ENCODE results near the gene FOXP1.

Gene FOXP1

DNA sequence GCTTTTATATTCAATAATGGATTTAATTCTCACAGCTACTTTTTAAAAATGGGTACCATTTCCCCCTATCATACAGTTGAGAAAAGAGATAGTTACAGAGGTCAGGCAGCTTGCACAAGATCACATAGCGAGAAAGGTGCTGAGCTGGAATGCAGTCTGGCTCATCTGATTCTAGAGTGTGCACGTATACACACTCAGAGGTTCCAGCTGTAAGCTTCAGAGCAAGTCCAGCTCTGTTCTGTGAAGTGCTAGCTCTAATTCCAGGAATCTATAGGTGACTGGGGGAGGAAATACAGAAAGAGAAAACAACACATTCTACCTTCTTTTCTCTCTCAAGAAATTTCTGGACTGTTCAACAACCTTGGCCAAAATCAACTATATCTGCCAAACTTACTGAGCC, 318.7 kb downstream of the FOXP1 start:
- no peak for DNase-seq (ENCODE audit: low read depth)

DNA sequence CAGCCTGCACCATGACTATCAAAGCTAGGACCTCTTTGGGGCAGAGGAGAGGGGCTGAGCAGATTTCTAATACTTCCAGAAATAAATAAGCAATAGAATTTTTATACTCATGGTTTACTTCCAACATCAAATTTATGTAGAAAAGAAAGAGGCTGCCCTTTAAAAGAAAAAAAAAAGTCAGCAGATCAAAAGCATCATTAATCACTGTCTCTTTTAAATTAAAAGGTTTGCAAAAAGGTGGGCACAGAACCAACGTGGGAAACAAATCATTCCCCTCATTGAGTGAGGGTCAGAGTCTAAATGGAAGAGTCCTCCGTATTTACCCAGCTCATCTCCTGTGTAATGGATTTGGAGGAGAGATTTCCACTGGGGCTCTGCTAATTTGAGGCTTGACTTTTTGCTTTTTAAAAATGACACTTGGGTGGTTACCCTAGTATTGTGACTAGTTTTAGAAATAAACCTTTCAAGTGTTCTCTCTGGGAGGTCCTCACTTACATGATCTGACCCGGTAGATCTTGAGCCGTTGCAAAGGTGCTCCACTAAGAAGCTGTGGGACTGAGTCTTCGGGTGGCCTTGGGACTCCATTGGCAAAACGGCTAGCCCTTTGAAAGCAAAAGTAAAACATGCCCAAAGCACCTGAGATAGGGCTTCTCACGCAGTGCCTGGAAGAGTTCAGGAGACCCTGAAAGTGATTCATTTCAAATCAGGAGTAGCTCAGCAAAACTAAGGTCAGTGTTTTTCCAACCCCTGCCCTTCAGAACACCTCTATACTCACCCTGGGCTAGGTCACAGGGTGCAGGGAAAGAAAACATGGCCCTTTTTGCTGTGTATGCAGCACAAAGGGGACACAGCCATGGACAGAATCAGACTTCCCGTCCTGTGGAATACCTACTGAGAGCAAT, 320.9 kb downstream of the FOXP1 start:
- DNase-seq (ENCODE audit: low read depth) = no peak

DNA sequence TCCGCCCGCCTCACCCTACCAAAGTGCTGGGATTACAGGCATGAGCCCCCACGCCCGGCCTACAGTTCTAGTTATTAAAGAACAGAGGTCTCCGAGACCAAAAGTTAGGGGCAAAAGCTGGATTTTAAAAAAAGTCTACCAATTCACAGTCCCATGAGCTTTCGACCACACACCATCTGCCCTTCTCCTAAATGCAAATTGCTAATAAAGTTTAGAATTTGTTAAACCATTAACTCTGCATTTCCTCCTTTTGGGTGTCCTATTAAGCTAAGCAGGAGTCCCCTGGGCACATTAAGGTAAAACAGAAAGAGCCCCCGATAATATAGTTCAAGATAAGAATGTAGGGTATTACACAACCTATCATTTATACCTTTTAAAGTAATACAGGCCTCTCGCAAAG, 322.7 kb downstream of the FOXP1 start:
- no peak for DNase-seq (ENCODE audit: low read depth)

- no peak for DNase-seq (ENCODE audit: low read depth)
These were observed 325.0 kb downstream of the FOXP1 start for GRCh38 chr3:71258526-71258925.

- DNase-seq (ENCODE audit: low read depth) = no peak
These were observed 325.4 kb downstream of the FOXP1 start for GRCh38 chr3:71258116-71258515.

GRCh38 chr3:71255498-71255897, 328.0 kb downstream of the FOXP1 start:
- no peak for DNase-seq (ENCODE audit: low read depth)

DNA sequence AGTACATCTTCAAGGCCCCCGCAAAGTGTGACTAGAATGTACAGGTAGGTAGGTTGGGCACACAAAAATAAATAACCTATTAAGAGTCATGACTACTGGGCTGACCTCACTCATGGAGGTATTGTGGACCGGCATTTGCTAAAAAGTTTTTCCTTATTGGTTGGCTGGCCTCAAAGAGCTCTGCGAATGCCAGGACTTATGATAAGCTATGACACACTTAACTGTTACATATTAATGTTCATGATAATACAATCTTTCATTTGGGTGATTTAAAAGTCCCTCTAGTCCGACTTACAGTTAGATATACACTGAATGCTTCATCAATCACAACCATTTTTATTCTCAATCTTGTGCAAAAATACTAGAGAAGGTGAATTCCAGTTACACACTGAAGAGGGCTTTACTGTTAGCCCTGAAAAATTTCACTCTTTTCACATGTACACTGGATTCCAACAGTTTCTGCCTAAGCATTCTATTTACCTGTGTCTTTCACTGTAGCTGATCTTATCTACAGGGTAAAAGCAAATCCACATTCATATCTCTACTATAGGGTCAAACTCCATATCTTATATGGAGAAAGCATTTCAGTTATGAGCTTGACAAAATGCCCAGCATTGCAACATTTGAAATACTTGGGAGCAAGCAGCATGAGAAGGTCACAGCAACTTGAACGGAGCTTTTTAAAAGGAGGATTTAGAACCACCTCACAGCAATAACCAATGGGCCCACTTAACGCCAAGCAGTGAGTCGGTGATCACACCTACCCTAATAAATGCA, 329.1 kb downstream of the FOXP1 start:
- no peak for DNase-seq (ENCODE audit: low read depth)

DNA sequence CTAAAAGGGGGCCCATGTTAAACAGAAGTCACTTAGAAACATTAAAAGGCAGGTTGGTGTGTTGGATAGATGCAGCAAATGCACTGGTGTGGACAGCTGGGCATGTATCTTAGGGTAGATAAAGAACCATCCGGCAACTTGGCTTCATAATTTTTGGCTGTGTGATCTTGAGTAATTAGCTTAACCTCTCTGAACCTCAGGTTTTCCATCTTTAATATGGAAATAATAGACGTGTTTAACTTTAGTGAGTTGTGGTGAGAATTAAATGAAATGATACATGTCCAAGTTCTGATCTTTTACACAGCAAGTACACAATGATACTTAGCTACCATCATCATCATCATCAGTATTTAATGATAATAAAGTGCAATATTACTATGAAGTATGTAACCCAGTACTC, 330.4 kb downstream of the FOXP1 start:
- no peak for DNase-seq (ENCODE audit: low read depth)

- DNase-seq (ENCODE audit: low read depth) = no peak
These were observed 331.1 kb downstream of the FOXP1 start for GRCh38 chr3:71252466-71252865.

GRCh38 chr3:71251156-71251775, 332.3 kb downstream of the FOXP1 start:
- no peak for DNase-seq (ENCODE audit: low read depth)

- DNase-seq (ENCODE audit: low read depth) = no peak
These were observed 333.5 kb downstream of the FOXP1 start for GRCh38 chr3:71250026-71250425.

DNA sequence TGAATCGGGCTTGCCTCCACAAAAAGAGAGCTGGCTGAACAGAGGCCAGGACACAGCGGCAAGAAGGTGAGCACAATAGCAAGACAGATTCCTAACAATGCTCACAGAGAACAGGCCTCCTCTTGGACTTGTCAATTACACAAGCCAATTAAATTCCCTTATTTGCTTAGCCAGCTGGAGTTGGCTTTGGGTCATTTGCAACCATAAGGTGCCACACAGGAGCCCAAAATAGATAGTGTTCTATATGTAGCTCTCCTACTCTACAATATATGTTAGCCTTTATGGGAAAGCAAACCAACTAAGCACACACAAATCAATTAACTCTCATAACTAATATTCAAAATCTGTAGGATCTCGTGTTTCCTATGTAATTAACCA, 335.6 kb downstream of the FOXP1 start:
- DNase-seq (ENCODE audit: low read depth) = no peak

- no peak for DNase-seq (ENCODE audit: low read depth)
These were observed 336.1 kb downstream of the FOXP1 start for GRCh38 chr3:71247221-71247957.

GRCh38 chr3:71245971-71246880, 337.3 kb downstream of the FOXP1 start:
- no peak for DNase-seq (ENCODE audit: low read depth)

DNA sequence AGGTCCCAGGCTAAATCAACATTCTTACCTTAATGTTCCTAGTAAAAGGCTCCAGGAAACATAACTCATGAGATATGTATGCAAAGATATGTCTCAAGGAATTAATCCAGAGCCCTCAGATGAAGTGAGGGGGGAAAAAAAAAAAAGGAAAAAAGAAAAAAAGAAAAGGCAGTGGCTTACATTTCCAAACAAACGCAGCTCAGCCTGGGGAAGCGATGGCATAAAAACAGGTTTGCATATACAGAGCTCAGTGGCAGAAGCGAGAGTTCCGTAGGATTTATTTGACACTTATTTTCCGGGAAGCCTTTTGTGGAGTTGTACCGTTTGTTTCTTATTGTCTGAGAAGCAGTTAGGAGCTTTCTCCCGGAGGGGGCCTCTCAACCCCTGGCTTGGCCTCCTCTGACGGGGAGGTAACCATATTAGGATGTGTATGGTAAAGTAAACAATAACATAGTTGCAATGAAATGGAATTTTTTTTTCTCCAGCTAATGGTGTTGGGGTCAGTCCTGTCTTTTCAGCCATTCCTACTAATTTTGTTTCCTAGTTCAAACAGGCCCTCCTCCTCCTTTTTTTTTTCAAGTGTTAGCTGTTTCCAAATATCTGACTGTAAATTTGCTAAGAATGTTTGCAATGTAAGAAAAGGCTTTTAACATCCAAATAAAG, 338.6 kb downstream of the FOXP1 start:
- DNase-seq (ENCODE audit: low read depth) = no peak

- no peak for DNase-seq (ENCODE audit: low read depth)
These were observed 339.2 kb downstream of the FOXP1 start for GRCh38 chr3:71244153-71244825.

- DNase-seq (ENCODE audit: low read depth) = no peak
These were observed 340.3 kb downstream of the FOXP1 start for GRCh38 chr3:71243229-71243628.

DNA sequence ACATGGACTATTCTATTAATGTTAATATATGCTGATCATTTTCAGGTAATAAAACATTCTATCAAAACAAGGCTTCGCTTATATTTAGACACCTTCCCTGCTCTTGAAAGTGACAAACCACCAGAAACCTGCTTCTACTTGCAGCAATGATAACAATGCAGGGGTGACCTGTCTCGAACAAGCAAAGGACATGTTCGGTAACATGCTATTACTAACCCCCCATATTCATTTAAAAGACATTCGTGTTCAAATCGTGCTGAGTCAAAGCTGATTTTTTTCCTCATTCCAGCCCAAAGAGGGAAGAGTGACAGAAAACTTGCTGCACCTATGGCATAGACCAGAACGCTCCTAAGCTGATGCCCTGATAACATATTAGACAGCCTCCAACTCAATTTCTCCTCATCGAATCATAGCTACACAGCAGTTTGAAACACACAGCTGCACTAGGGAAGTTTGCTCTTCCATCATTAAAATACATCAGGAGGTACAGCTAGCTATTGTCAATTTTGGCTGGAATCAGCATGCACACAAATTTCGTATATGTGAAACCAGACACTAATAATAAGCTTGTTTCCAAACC, 341.5 kb downstream of the FOXP1 start:
- DNase-seq (ENCODE audit: low read depth) = no peak

GRCh38 chr3:71241246-71241901, 342.2 kb downstream of the FOXP1 start:
- no peak for DNase-seq (ENCODE audit: low read depth)

All from stimulated activated CD8-positive, alpha-beta memory T cell treated with anti-CD3 and anti-CD28 coated beads, Interleukin-4, amount 100 ng/mL, for 24 hours (primary cell).